ENCODE results near the gene PDGFB. TPM values are rescaled to one million over a fixed set of nuclear protein-coding genes. Genes with fewer than 3 reads are reported as not detected.
A peak's percentile ranks its signal among the peaks of the same experiment; 100 is the strongest.

Gene PDGFB
- not detected in 2 replicates for total RNA-seq
- total RNA-seq (2013): 0.63 TPM
- polyA plus RNA-seq: 0.04 TPM in 2 replicates
- polyA minus RNA-seq: 0.21 and 0.69 TPM in 2 replicates

DNA sequence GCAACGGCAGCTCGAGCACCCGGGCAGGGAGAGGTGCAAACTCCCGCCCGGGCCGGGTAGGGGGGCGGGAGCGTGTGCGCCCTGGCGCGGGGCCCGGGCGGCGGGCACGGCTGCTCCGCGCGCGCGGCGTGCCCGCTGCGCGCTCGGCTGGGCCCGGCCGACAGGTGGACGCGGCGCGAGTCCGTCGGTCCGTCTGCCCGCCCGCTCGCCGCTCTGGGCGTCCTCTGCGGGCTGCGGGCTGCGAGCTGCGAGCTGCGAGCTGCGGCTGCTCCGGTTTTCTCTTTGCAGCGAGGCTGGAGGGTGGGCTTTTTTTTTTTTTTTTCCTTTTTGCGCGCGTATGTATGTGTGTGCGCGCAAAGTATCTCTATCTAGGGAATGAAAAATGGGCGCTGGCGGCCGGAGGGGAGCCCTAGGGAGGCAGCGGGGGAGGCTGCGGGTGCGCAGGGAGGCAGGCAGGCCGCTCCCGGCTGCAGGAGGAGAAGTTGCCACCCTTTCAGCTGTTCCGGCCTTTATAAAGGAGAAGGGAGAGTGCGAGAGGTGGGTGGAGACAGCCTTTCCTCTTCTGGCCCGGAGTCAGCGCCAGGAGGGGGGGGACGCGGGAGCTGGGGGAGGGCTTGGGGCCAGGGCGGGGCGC, at the start of gene PDGFB:
TSS of gene PDGFB (minus strand) at position 487 of the 634 bp plus-strand sequence. CDS start 1,019 bp downstream, outside the sequence.
- H2AFZ ChIP-seq (ENCODE audit: insufficient read depth, low read depth, low read length, poor library complexity, severe bottlenecking): peak within 1 kb of the TSS; percentile 33

More for the DNA sequence above, at the start of gene PDGFB:
- peak within 1 kb of the TSS; percentile 72 for H3K4me3 Mint-ChIP-seq
- Histone ChIP-seq H3K27me3 (replicated peaks in 1 of 4; ENCODE audit: control extremely low read depth in 1 of 4, control insufficient read depth in 3 of 4, insufficient read depth in 4 of 4, low read length in 3 of 4) (peaks cover 0 to 81% (median 39%) of the 10 kb centered on the region in 4 experiments), H3K79me2 (ENCODE audit: control insufficient read depth, insufficient read depth, low read length) (no peaks in the 10 kb centered on the region), H3K4me2 (replicated peaks; ENCODE audit: low read depth, low read length, poor library complexity, severe bottlenecking) (peak within 1 kb of the TSS; percentile 77), H3K36me3 (replicated peaks in 1 of 2; ENCODE audit: control extremely low read depth in 1 of 2, control insufficient read depth in 1 of 2, extremely low read depth in 1 of 2, insufficient read depth in 2 of 2, low read length in 1 of 2) (no peaks in the 10 kb centered on the region), H3K9ac (ENCODE audit: low read length) (no peak within 1 kb of the TSS), H3K4me3 (ENCODE audit: control extremely low read depth in 1 of 5, extremely low read depth in 1 of 5, insufficient read depth in 1 of 5, low read depth in 2 of 5, low read length in 4 of 5) (peak within 1 kb of the TSS in 3 of 5 experiments; percentile 18 to 24 (median 21)), H3K9me3 (ENCODE audit: control extremely low read depth in 1 of 3, control insufficient read depth in 2 of 3, insufficient read depth in 1 of 3, low read length in 2 of 3) (peaks cover 0 to 21% (median 0%) of the 10 kb centered on the region in 3 donors), H4K20me1 (ENCODE audit: control insufficient read depth, insufficient read depth, low read length, poor library complexity, severe bottlenecking) (no peaks in the 10 kb centered on the region), H3K4me1 (ENCODE audit: control insufficient read depth in 2 of 2, insufficient read depth in 2 of 2, low read length in 2 of 2) (peaks cover 35 to 43% of the 10 kb centered on the region in 2 donors), H3K27ac (ENCODE audit: low read length in 2 of 2) (no peak within 1 kb of the TSS)
- DNase-seq: no peak
- POLR2A ChIA-PET: interaction anchor here (0.6 kb wide), 1 partner anchor 1647 kb away, joined by 4 read pairs; no protein-coding TSS in a partner anchor
- intact Hi-C loops (cut with micrococcal nuclease): no loop called here
- no peak for ATAC-seq (ENCODE audit: low read depth)
- no peak within 1 kb of the TSS for H3K27ac Mint-ChIP-seq
- peaks cover 30% of the 10 kb centered on the region for H3K4me1 Mint-ChIP-seq
- peaks cover 70% of the 10 kb centered on the region for H3K27me3 Mint-ChIP-seq
- 2% methylated on average over 58 of the region's 68 CpGs for WGBS (ENCODE audit: insufficient coverage)
- TF ChIP-seq, protein P1, sequence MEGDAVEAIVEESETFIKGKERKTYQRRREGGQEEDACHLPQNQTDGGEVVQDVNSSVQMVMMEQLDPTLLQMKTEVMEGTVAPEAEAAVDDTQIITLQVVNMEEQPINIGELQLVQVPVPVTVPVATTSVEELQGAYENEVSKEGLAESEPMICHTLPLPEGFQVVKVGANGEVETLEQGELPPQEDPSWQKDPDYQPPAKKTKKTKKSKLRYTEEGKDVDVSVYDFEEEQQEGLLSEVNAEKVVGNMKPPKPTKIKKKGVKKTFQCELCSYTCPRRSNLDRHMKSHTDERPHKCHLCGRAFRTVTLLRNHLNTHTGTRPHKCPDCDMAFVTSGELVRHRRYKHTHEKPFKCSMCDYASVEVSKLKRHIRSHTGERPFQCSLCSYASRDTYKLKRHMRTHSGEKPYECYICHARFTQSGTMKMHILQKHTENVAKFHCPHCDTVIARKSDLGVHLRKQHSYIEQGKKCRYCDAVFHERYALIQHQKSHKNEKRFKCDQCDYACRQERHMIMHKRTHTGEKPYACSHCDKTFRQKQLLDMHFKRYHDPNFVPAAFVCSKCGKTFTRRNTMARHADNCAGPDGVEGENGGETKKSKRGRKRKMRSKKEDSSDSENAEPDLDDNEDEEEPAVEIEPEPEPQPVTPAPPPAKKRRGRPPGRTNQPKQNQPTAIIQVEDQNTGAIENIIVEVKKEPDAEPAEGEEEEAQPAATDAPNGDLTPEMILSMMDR (IDR thresholded peaks at IDR 0.05): no peak
- no peak for TF ChIP-seq EZH2 (IDR thresholded peaks at IDR 0.05; ENCODE audit: borderline replicate concordance, insufficient read depth, low read depth, low read length, poor library complexity, severe bottlenecking)
- CTCF ChIA-PET: no interaction called here
- H3K9me3 Mint-ChIP-seq (ENCODE audit: insufficient read depth): no peaks in the 10 kb centered on the region

Data from B cell (primary cell).